Hepatocyte (in vitro differentiated cells): Measurements from ENCODE around the gene FLYWCH1. TPM values are rescaled to one million over a fixed set of nuclear protein-coding genes. Genes with fewer than 3 reads are reported as not detected.
A peak's percentile ranks its signal among the peaks of the same experiment; 100 is the strongest.

Experiments used
- DNase-seq: peaks from one replicate; pipeline ENCODE4 v3.0.0-alpha.2; 2016; ENCODE audit warnings: low spot score
- H2AFZ ChIP-seq: fragments of 200-600 bp; sonication (generic); 2 replicates; pipeline ENCODE4 v1.6.0; 2016; ENCODE audit warnings: antibody characterized with exemption, mild to moderate bottlenecking
- H3K27ac ChIP-seq: fragments of 200-600 bp; sonication (generic); 2 replicates; pipeline ENCODE4 v1.5.1; 2016; ENCODE audit warnings: mild to moderate bottlenecking
- H3K27me3 ChIP-seq: fragments of 200-600 bp; sonication (generic); 2 replicates; pipeline ENCODE4 v1.6.1; 2016
- H3K36me3 ChIP-seq: fragments of 200-600 bp; sonication (generic); replicated peaks from 2 replicates; pipeline ENCODE4 v1.5.1; 2016; ENCODE audit warnings: low read depth; ENCODE audit not compliant: insufficient read depth
- H3K4me1 ChIP-seq: fragments of 200-600 bp; sonication (generic); 2 replicates; pipeline ENCODE4 v1.5.1; 2016; ENCODE audit warnings: mild to moderate bottlenecking, moderate library complexity; ENCODE audit not compliant: insufficient read depth
- H3K4me2 ChIP-seq: fragments of 200-600 bp; sonication (generic); 2 replicates; pipeline ENCODE4 v1.6.0; 2016
- H3K4me3 ChIP-seq: fragments of 200-600 bp; sonication (generic); 2 replicates; pipeline ENCODE4 v1.5.1; 2016; ENCODE audit warnings: mild to moderate bottlenecking
- H3K79me2 ChIP-seq: fragments of 200-600 bp; sonication (generic); 2 replicates; pipeline ENCODE4 v1.6.0; 2017; ENCODE audit warnings: mild to moderate bottlenecking
- H3K9me2 ChIP-seq: fragments of 200-600 bp; sonication (generic); replicated peaks from 2 replicates; pipeline ENCODE4 v1.6.0; 2017; ENCODE audit warnings: mild to moderate bottlenecking; ENCODE audit not compliant: insufficient read depth
- H3K9me3 ChIP-seq: fragments of 200-600 bp; sonication (generic); 2 replicates; pipeline ENCODE4 v1.5.1; 2016; ENCODE audit warnings: low read depth, mild to moderate bottlenecking
- H4K20me1 ChIP-seq: fragments of 200-600 bp; sonication (generic); 2 replicates; pipeline ENCODE4 v1.6.0; 2016; ENCODE audit warnings: mild to moderate bottlenecking; ENCODE audit not compliant: insufficient read depth, poor library complexity, severe bottlenecking
- CTCF ChIP-seq: fragments of 200-600 bp; sonication (generic); IDR thresholded peaks from 2 replicates; pipeline ENCODE4 v1.5.1; 2016; ENCODE audit warnings: antibody characterized with exemption, mild to moderate bottlenecking; ENCODE audit not compliant: poor library complexity
- EZH2 ChIP-seq: fragments of 200-600 bp; sonication (generic); IDR thresholded peaks from 2 replicates; pipeline ENCODE4 v1.6.1; 2016; ENCODE audit warnings: antibody characterized with exemption, mild to moderate bottlenecking, borderline replicate concordance
- EZH2phosphoT487 ChIP-seq: fragments of 200-600 bp; sonication (generic); IDR thresholded peaks from one replicate; pipeline ENCODE4 v1.6.1; 2018; ENCODE audit warnings: antibody characterized with exemption, mild to moderate bottlenecking, low read depth, moderate library complexity; ENCODE audit not compliant: unreplicated experiment, severe bottlenecking
- WGBS: methylation state at CpG from one replicate; pipeline ENCODE4 v1.1.6; 2016; ENCODE audit warnings: low lambda C conversion rate; ENCODE audit errors: missing lambda C conversion rate; 5-methylcytosine and 5-hydroxymethylcytosine counted together
- polyA plus RNA-seq: library from polyadenylated mRNA; unstranded; fragments of >200 nt; fragmentation: Nextera tagmentation; extraction: Ambion mirVana; gene quantifications from 2 replicates; pipeline ENCODE4 v1.2.1, GENCODE V29; 2016
- total RNA-seq: library from RNA; depleted of rRNA; stranded (reverse); fragments of >200 nt; gene quantifications from 2 replicates; pipeline ENCODE4 v1.2.3, GENCODE V29; 2014

The FLYWCH1 gene
- total and polyA plus RNA-seq, 2 experiments from 2014 or later: 11.7 to 16.9 TPM

GRCh38 chr16:2966808-2967191 is 55.1 kb downstream of the FLYWCH1 start:
- H3K9me3 ChIP-seq: no peaks in the 10 kb centered on the region
- no peaks in the 10 kb centered on the region for H3K9me2 ChIP-seq
- WGBS: 64% methylated on average over 30 of the region's 46 CpGs
- DNase-seq: no peak
- peaks cover 38% of the 10 kb centered on the region for H3K27me3 ChIP-seq
- H2AFZ ChIP-seq: no peak overlapping the region
- H3K36me3 ChIP-seq: no peaks in the 10 kb centered on the region
- H3K79me2 ChIP-seq: no peaks in the 10 kb centered on the region
- peak overlapping the region; percentile 49 for H3K4me2 ChIP-seq
- TF ChIP-seq CTCF (no peak), EZH2phosphoT487 (no peak)
- H3K4me3 ChIP-seq: no peak overlapping the region
- H4K20me1 ChIP-seq: no peaks in the 10 kb centered on the region
- H3K4me1 ChIP-seq: peaks cover 23% of the 10 kb centered on the region
- no peak overlapping the region for H3K27ac ChIP-seq

GRCh38 chr16:2967211-2967631 is 55.5 kb downstream of the FLYWCH1 start:
- TF ChIP-seq EZH2: peak; percentile 40
- TF ChIP-seq CTCF: no peak
- no peak for TF ChIP-seq EZH2phosphoT487
- Histone ChIP-seq H3K27me3 (peaks cover 35% of the 10 kb centered on the region), H3K4me1 (peaks cover 23% of the 10 kb centered on the region), H3K4me2 (peak overlapping the region; percentile 49), H4K20me1 (no peaks in the 10 kb centered on the region), H3K27ac (no peak overlapping the region), H3K4me3 (no peak overlapping the region), H3K9me3 (no peaks in the 10 kb centered on the region), H3K79me2 (no peaks in the 10 kb centered on the region), H3K9me2 (no peaks in the 10 kb centered on the region), H3K36me3 (no peaks in the 10 kb centered on the region), H2AFZ (no peak overlapping the region)
- DNase-seq: no peak
- 67% methylated on average over 32 of the region's 51 CpGs for WGBS

- Histone ChIP-seq H3K4me1 (peaks cover 23% of the 10 kb centered on the region), H3K36me3 (no peaks in the 10 kb centered on the region), H3K9me3 (no peaks in the 10 kb centered on the region), H3K79me2 (no peaks in the 10 kb centered on the region), H2AFZ (no peak overlapping the region), H3K27me3 (peaks cover 30% of the 10 kb centered on the region), H3K4me2 (no peak overlapping the region), H3K9me2 (no peaks in the 10 kb centered on the region), H3K4me3 (no peak overlapping the region), H3K27ac (no peak overlapping the region), H4K20me1 (no peaks in the 10 kb centered on the region)
- 95% methylated on average over 18 of the region's 33 CpGs for WGBS
- TF ChIP-seq CTCF: no peak
- no peak for TF ChIP-seq EZH2phosphoT487
- no peak for TF ChIP-seq EZH2
- no peak for DNase-seq
These were observed 56.0 kb downstream of the FLYWCH1 start for GRCh38 chr16:2967721-2968161.

- 59% methylated on average over 16 of the region's 18 CpGs for WGBS
These were observed 56.6 kb downstream of the FLYWCH1 start for GRCh38 chr16:2968368-2968737.

More at GRCh38 chr16:2968368-2968737, 56.6 kb downstream of the FLYWCH1 start:
- no peaks in the 10 kb centered on the region for H4K20me1 ChIP-seq
- no peaks in the 10 kb centered on the region for H3K79me2 ChIP-seq
- no peaks in the 10 kb centered on the region for H3K9me3 ChIP-seq
- H3K9me2 ChIP-seq: no peaks in the 10 kb centered on the region
- H3K36me3 ChIP-seq: no peaks in the 10 kb centered on the region
- no peak for TF ChIP-seq CTCF
- TF ChIP-seq EZH2phosphoT487: no peak
- no peak for TF ChIP-seq EZH2
- H2AFZ ChIP-seq: no peak overlapping the region
- H3K4me1 ChIP-seq: peaks cover 19% of the 10 kb centered on the region
- no peak overlapping the region for H3K4me3 ChIP-seq
- DNase-seq: no peak
- peaks cover 24% of the 10 kb centered on the region for H3K27me3 ChIP-seq
- H3K4me2 ChIP-seq: peak overlapping the region; percentile 88
- no peak overlapping the region for H3K27ac ChIP-seq
